Globus pallidus (tissue), 1 donor: ENCODE results near the gene NPDC1.
"Not testable (repeated sequence)": the region's sequence is repeated elsewhere in the genome, so short reads cannot be mapped to it uniquely, and the experiment has no call there.

Source experiments
- DNase-seq: peaks from one replicate; pipeline ENCODE4 v3.0.0-alpha.2; 2015; ENCODE audit warnings: low spot score

Gene NPDC1

GRCh38 chr9:137040568-137040967 lies 5.4 kb downstream of the NPDC1 start:
- DNase-seq, result no peak

- no peak for DNase-seq
These were observed 6.2 kb downstream of the NPDC1 start for GRCh38 chr9:137039611-137040366.

DNA sequence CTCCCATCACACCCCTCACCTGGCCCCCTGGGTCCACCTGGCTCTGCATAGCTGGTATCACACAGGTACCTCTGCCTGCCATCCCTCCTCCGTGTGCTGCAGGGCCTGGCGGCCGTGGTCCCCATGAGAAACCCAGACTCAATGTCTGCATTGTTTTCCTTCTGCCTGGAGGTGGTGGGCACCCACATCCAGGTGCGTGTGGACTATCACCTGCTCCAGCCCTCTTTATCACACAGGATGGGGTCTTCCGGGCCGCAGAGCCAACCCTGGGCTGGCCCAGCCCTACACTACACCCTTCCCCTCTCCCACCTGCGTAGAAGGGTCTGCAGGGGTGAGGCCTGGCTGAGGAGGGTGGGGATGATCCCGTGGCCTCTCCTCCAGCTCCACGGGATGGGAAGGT lies 7.1 kb downstream of the NPDC1 start:
- no peak for DNase-seq

DNA sequence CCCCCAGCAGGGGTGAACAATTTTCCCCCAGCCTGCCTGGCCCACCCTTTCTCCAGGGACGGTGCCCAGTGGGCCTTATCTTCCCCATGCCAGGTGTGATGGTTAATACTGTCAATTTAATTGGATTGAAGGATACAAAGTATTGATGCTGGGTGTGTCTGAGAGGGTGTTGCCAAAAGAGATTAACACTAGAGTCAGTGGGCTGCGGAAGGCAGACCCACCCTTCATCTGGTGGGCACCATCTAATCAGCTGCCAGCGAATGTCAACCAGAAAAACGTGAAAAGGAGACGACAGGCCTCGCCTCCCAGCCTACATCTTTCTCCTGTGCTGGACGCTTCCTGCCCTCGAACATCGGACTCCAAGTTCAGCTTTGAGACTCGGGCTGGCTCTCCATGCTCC lies 8.5 kb downstream of the NPDC1 start:
- no peak for DNase-seq

- no peak for DNase-seq
These were observed 8.9 kb downstream of the NPDC1 start for GRCh38 chr9:137037035-137037434.

DNA sequence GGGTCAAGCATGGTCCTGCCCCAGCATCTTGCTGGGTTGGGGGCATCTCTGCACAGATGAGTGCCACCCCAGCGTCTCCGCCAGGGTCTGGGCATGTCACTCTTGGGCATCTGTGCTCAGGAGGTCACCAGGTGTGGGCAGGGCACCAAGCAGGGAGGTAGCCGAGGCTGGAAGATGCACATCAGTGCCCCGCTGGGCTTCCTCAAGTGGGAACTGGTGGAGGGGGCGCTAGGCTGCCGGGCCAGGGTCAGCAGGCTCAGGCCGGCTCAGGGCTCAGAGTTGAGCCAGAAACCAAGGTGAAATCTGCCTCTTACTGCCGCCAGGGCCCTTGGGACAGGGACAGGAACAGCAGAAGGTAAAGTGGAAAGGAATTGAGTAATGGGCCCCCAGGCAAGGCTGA lies 10.0 kb downstream of the NPDC1 start:
- DNase-seq, result no peak

DNA sequence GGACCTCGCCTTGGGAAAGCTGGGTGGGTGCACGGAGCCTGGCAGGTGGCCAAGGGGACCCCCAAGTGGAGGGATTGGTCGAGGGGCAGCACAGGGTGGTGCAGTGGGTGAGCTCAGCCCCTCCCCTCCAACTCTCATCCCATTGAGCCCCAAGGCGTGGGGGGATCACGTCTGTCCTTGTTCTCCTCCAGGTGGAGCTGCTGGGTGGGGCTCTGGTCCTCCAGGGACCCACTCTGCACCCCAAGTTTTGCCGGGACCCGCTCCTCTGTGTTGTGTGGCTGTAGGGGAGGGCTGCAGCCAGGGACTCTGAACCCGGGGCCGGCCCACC lies 10.5 kb downstream of the NPDC1 start:
- no peak for DNase-seq

DNA sequence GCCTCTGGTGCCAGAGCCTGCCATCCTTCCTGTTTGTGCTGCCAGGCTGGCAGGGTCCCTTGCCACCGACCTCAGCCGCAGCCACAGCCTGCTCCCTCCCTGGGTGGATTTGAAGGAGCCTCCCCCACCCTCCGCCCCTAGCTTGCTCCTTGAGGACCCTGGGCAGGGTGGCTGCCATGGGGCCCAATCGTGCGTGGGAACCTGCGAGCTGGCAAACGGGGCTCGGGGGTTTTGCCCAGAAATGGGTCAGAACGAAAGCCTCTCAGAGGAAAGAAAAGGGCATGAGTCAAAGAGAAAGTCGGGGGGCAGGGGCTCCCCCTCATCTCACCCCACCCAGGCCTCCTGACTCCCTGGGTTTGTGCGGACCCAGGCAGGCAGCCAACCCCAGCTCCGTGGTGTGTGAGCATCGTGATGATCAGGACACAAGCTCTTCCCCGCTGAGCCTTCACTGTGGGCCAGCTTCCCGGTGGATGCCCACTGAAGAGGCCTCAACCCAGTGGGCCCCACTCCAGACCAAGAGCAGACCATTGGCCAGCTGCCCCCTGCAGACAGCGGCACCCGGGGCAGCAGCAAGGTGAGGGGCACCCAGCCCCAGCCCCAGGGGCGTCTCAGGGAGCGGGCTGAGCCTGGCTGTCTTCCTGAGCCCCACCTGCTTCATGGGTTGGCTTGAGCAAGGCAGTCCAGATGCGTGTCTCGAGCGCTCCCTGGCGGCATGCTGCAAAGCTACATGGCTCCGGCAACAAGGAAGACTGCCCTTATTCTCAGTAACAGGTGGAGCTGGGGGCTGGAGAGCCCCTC lies 11.1 kb downstream of the NPDC1 start:
- DNase-seq, result peak; percentile 85

DNA sequence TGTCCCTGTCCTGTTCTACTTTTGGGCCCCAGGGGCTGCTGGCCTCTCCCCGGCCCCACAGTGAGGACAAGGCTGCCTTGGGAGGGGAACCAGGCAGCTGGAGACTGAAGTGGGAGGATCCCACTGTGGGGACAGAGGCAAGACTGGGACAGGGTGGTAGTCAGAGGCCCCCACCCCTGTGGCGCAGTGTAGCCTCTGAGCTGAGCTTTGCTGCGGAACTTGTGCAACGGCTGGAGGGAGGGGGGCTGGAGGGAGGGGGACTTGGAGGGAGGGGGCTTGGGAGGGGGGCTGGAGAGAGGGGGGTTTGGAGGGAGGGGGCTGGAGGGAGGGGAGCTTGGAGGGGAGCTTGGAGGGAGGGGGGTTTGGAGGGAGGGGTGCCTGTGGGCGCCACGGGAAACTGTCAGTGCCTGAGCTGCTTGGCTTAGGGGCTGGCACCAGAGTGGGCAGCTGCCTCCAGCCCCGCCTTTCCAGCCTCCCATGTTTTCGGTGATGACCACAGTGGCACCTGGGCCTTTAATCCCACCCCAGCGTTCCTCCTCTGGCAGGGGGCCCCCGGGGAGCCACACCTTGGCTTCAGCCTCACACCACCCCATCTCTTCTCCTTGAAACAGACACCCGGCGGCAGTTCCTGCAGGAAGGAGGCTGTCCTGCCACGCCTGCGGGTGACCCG lies 11.8 kb downstream of the NPDC1 start:
- DNase-seq, result no peak

GRCh38 chr9:137033481-137033880 lies 12.5 kb downstream of the NPDC1 start:
- DNase-seq, result not testable (repeated sequence)

GRCh38 chr9:137032858-137033257 lies 13.1 kb downstream of the NPDC1 start:
- DNase-seq, result no peak

DNA sequence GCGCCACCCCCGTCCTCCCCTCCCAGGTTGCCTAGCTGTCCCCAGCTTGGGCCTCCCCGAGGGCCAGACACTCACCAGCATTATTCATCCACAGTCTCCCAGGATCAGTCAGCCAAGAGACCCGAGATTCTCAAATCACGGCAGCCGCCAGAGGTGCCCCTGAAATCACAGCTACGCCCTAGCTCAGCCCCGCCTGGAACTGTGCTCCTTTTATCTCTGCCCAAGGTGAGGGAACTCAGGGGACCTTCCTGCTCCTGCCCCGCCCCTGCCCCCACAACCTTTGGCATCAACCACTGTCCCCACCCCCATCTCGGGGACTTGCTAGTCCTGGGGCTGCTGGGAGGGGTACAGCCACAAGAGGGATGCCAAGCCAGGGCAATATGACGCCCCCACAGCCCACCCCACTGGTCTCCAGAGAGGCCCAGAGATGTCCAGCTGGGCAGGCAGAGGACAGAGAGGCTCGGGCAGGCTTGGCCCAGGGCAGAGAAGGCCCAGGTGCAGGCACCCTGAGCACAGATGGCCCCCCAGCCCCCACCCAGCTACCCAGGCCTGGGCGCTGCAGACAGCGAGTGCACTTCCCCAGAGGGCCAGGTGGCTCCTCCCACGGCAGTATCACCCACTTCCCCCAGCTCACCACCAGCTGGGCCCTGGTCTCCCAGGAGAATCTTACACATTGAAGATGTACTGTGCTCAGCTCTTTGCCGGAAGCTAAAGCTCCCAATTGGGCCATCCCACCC lies 13.9 kb downstream of the NPDC1 start, which contains the start of gene FUT7:
Gene FUT7, minus strand, starts transcription at position 185 of the 737 bp plus-strand sequence. Its CDS starts 97 bp downstream, at position 88.
- DNase-seq, result no peak

GRCh38 chr9:137030538-137031527 lies 15.1 kb downstream of the NPDC1 start:
- no peak for DNase-seq

DNA sequence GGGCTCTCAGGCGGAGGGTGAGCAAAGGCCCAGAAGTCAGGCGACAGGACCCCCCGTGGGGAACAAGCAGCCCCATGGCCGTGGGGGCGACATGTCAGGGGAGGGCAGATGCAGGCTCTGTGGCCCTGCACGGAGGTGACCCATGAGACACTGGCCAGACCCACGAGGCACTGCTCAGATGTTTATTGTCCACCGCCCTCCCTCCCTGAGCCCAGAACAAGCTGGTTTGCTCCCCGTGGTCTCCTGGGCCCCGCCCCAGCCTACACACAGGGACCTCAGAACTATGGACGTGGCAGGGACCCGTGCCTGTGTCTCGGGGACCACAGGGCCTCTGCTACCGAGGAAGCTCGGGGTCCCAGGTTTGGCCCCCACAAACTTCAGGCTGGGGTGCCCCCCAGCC lies 16.0 kb downstream of the NPDC1 start:
- DNase-seq, result no peak

DNA sequence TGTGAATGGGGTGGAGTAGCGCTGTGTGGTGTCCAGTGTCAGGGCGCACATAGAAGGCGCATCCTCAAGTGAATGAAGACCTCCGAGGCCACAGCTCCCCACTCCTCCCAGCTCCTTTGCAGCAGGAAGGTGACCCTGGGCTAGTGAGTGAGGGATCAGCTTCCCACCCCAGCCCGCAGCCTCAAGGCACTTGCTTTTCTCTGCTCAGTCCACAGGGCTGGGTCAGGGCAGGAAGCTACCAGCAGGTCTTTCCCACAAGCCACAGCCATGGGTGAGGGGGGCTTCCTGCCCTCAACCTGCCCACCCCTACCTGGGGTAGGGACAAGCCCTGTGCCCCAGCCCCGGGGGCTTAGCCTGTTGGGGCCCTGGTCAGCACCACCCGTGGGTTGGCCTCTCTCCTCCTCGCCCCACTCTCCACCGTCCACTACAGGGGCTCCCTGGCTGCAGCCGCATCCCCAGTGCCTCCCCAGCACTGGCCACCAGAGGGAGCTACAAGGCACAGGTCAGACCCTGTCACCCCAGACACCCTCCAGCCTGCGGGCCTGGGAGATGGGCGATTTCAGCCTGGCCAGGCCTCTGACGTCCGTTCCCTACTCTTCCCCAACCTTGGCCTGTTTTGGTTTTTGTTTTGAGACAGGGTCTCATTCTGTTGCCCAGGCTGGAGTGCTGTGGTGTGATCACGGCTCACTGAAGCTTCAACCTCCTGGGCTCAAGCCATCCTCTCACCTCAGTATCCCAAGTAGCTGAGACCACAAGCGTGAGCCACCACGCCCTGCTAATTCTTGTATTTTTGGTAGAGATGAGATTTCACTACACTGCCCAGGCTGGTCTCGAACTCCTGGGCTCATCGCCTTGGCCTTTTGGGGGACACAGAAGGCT lies 16.7 kb downstream of the NPDC1 start:
- peak; percentile 85 for DNase-seq

GRCh38 chr9:137028263-137029057 lies 17.5 kb downstream of the NPDC1 start:
- peak; percentile 78 for DNase-seq

DNA sequence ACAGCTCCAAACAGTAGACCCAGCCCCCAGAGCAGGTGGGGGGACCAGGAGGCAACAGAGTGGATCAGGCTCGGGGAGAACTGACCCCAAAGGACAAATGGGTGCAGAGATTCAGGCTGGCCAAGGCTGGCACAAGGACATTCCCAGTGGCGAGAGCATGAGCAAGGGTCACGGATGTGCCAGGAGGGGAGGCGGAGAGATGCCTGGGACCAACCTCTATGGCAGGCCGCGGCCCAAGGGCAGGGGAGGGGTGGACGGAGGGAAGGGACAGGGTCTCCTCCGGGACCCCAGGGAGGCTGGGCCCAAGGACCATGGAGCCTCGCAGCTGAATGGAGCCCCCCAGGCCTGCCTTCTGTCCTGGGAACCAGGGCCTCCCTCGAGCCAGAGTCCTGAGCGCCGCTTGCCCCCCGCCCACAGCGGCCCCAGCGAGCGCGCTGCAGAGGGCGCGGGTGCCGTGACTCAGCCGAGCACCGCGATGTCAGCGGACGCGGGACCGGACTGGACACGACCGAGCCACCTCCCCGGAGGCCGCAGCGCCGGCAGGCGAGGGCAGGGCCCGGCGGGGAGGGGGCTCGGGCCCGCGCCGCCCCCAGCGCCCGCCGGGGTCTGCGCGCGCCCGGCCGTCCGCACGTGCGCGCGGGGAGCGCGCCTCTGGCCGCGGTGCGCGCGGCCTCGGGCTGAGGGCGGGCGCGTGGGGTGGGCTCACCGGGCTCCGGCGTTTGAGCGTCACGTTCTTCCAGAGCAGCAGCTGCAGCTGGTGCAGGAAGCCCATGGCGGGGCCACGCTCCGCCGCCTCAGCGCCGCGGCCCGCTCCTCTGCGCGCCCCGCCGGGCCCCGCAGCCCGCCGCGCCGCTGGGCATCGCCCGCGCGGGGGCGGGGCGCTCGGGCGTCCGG lies 18.4 kb downstream of the NPDC1 start, which contains the start of gene ABCA2:
Gene ABCA2, minus strand, starts transcription at position 869 of the 894 bp plus-strand sequence. Its CDS starts 97 bp downstream, at position 772.
- DNase-seq, result peak; percentile 44

DNA sequence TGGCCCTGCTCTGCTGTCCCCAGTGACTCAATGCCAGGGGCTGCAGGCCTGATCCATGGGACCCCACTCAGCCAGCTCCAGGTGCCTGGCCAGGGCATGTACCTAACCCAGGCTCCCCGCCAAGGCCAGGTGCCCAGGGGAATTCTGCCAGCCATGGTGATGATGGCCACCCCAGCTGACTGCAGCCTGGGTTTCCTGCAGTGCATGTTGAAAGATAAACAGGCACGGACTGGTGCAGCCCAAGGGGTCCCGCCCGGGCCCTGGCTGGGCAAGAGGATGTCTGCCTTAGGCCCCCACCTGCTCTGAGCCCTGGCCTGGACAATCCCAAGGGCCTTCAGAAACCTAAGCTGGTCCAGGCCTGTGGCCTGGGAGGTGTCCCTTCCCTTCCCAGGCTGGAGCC lies 19.1 kb downstream of the NPDC1 start:
- peak; percentile 54 for DNase-seq
